Activated CD4-positive, alpha-beta T cell treated with anti-CD3 and anti-CD28 coated beads, Interleukin-2, amount 10 ng/mL, durations not matched to agents 24 days and 14 days (primary cell): ENCODE results near the gene GRAPL. TPM values are rescaled to one million over a fixed set of nuclear protein-coding genes. Genes with fewer than 3 reads are reported as not detected.
A peak's percentile ranks its signal among the peaks of the same experiment; 100 is the strongest.
"Not testable (repeated sequence)": the region's sequence is repeated elsewhere in the genome, so short reads cannot be mapped to it uniquely, and the experiment has no call there.

Experiments
- DNase-seq: peaks from one replicate; pipeline ENCODE4 v3.0.0; 2022
- H3K27ac Mint-ChIP-seq: one replicate; pipeline ENCODE4 v1.8.0; 2022; ENCODE audit warnings: mild to moderate bottlenecking, mixed read lengths
- H3K27me3 Mint-ChIP-seq: one replicate; pipeline ENCODE4 v1.8.0; 2022; ENCODE audit warnings: mixed read lengths
- H3K36me3 Mint-ChIP-seq: one replicate; pipeline ENCODE4 v1.8.0; 2022; ENCODE audit warnings: low read depth, mild to moderate bottlenecking, mixed read lengths
- H3K4me1 Mint-ChIP-seq: one replicate; pipeline ENCODE4 v1.8.0; 2021; ENCODE audit warnings: mixed read lengths
- H3K4me3 Mint-ChIP-seq: one replicate; pipeline ENCODE4 v1.8.0; 2022; ENCODE audit warnings: mild to moderate bottlenecking, moderate library complexity, mixed read lengths
- H3K9me3 Mint-ChIP-seq: one replicate; pipeline ENCODE4 v1.8.0; 2021; ENCODE audit warnings: mixed read lengths
- intact Hi-C: fragments of 100-400 bp; cut with micrococcal nuclease; formaldehyde crosslinking; loops from one replicate; pipeline ENCODE4 v1.15.1; 2023
- total RNA-seq: library from RNA; stranded (reverse); gene quantifications from 2 replicates; pipeline ENCODE4 v1.2.3, GENCODE V29; 2022

Gene GRAPL
- total RNA-seq, 1 donor from 2014 or later = 6.4 TPM

DNA sequence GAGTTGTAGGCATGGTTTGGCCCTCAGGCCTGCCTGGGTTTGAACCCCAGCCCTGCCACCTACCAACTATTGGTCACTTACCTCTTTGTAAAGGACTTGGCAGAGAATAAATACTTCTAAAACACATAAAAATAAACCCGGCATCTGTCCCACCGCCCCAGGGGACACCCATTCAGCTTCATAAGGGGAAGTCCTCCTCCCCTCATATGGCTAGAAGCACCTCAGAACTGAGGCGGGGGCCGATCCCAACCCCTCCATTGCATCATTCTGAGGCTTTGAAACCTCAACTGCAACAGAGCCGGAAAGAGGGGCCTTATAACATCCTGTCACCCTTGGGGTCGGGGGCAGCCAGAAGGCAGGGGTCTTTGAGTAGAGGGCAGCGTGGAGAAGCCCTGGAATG is 2.1 kb upstream of the GRAPL start:
- H3K27me3 Mint-ChIP-seq, H3K4me3 Mint-ChIP-seq, H3K36me3 Mint-ChIP-seq, H3K27ac Mint-ChIP-seq, H3K4me1 Mint-ChIP-seq, intact Hi-C loops, DNase-seq, H3K9me3 Mint-ChIP-seq: not testable (repeated sequence)

DNA sequence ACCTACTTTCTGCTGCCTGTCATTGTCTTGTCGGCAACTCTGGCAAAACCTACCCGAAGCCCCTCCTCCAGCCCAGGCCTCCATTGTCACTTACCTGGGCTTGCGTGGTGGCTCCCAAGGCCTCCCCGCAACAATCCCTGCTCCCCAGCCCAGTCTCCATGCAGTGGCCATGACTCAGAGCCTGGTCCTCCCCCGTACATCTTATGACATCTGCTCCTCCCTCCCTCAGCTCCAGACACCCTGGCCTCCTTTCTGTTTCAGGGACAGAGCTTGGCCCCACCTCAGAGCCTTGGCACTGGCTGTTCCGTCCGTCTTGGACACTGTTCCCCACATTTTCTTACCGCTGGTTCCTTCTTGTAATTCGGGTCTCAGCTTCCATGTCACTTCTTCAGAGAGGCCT is 2.1 kb downstream of the GRAPL start:
- H3K36me3 Mint-ChIP-seq, intact Hi-C loops, H3K4me1 Mint-ChIP-seq, H3K4me3 Mint-ChIP-seq, H3K9me3 Mint-ChIP-seq, H3K27ac Mint-ChIP-seq, DNase-seq, H3K27me3 Mint-ChIP-seq: not testable (repeated sequence)

DNA sequence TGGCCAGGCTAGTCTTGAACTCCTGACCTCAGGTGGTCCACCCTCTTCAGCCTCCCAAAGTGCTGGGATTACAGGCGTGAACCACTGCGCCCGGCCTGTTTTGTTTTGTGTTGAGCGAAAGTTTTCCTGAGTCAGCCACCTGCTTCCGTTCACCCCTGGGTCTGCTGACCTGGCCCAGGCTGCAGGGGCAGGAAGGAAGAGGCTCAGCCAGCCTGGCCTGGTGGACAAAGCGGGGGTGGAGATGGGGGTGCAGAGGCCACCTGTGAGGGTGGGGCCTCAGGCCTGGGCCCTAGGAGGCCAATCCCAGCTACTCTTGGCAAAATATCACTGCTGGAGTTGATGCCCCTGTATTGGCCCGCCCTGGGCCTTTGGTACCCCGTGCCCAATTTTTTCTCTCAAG is 3.7 kb downstream of the GRAPL start:
- H3K4me3 Mint-ChIP-seq = not testable (repeated sequence)

GRCh38 chr17:19131772-19132171 is 4.4 kb downstream of the GRAPL start:
- H3K4me1 Mint-ChIP-seq, DNase-seq, intact Hi-C loops, H3K36me3 Mint-ChIP-seq, H3K9me3 Mint-ChIP-seq, H3K4me3 Mint-ChIP-seq, H3K27ac Mint-ChIP-seq, H3K27me3 Mint-ChIP-seq: not testable (repeated sequence)

More for the DNA sequence above, 3.7 kb downstream of the GRAPL start:
- H3K27ac Mint-ChIP-seq, H3K27me3 Mint-ChIP-seq, DNase-seq, H3K4me1 Mint-ChIP-seq, intact Hi-C loops, H3K9me3 Mint-ChIP-seq, H3K36me3 Mint-ChIP-seq: not testable (repeated sequence)

DNA sequence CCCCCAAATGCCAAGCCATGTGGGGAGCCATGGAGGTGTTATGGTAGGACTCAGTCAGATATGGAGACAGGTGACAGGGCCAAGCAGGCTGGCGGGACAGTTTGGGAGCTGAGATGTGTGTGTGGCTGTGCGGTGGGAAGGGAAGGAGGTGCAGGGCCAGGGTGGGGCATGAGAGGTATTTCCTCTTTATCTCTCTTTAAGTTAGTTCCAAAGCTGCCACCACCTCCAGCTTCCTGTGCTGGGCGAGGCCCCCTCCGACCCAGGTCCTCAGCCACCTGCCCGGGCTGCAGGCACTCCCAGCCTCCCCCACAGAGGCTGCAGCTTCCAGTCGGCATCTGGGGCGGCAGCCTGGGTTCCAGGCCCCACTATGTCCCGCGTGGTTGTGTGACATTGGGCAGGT is 6.4 kb downstream of the GRAPL start:
- H3K4me1 Mint-ChIP-seq, H3K9me3 Mint-ChIP-seq, H3K27me3 Mint-ChIP-seq, intact Hi-C loops, H3K36me3 Mint-ChIP-seq, DNase-seq, H3K4me3 Mint-ChIP-seq, H3K27ac Mint-ChIP-seq: not testable (repeated sequence)

GRCh38 chr17:19135391-19135790 is 8.0 kb downstream of the GRAPL start:
- H3K36me3 Mint-ChIP-seq, intact Hi-C loops, H3K4me1 Mint-ChIP-seq, H3K27ac Mint-ChIP-seq, H3K27me3 Mint-ChIP-seq, DNase-seq, H3K9me3 Mint-ChIP-seq, H3K4me3 Mint-ChIP-seq: not testable (repeated sequence)

- H3K27ac Mint-ChIP-seq, H3K9me3 Mint-ChIP-seq, intact Hi-C loops, H3K27me3 Mint-ChIP-seq, H3K4me3 Mint-ChIP-seq, H3K4me1 Mint-ChIP-seq, DNase-seq, H3K36me3 Mint-ChIP-seq: not testable (repeated sequence)
These were observed 8.7 kb downstream of the GRAPL start for GRCh38 chr17:19136138-19136537.

- H3K27me3 Mint-ChIP-seq, H3K36me3 Mint-ChIP-seq, H3K9me3 Mint-ChIP-seq, DNase-seq, intact Hi-C loops, H3K4me1 Mint-ChIP-seq, H3K4me3 Mint-ChIP-seq, H3K27ac Mint-ChIP-seq: not testable (repeated sequence)
These were observed 9.2 kb downstream of the GRAPL start for GRCh38 chr17:19136605-19137004.

DNA sequence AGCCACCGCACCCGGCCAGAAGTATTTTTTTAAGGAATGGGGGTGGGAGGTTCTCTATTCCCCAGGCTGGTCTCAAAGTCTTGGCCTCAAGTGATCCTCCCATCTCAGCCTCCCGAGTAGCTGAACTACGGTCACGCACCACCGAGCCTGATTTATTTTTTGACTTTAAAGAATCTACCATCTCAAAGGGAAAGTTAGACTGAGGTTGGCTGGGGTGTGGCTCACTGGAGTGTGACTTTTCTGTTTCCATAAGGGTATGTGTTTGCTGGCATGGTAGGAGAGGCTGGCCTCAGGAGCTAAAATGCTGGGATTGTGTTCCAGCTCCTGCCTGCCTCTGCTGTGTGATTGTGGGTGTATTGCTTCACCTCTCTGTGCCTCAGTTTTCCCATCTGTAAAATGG is 10.6 kb downstream of the GRAPL start:
- intact Hi-C loops, H3K27ac Mint-ChIP-seq, H3K9me3 Mint-ChIP-seq, H3K4me3 Mint-ChIP-seq, H3K36me3 Mint-ChIP-seq, H3K4me1 Mint-ChIP-seq, DNase-seq, H3K27me3 Mint-ChIP-seq: not testable (repeated sequence)

DNA sequence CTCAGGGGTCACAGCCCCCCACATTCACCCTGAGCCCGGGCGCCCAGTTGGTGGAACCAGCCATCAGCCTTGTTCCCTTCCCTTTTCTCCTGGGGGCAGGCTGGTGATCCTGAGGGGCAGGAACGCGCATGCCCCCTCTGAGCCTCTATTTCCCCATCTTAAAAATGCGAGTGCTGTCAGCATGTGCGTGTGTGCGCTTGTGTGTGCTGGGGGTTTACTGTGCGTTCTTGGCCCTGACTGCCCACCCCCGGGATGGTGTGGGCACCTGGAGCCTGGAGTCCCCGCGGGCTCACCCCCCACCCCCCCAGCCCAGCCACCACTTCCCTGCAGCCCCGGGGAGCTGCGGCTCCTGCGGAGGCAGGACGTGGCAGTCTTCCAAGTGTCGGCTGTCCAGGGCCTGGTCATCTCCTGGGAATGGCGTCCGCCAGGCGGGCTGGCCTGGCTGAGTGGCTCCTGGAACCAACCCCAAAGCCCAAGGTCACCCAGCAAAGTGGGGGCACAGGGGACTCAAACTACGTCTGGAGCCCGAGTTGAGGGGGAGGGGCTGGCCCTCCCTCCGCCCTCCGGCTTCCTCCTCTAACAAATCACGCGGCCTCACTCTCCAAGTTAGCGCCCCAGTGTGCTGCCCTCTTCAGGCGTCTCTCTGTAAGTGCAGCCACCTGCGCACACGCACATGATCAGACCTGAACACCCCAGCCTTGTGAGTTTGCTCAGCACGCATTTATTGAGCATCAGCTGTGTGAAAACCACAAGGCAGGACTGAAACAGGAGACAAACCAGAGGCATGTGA is 14.2 kb downstream of the GRAPL start:
- H3K9me3 Mint-ChIP-seq, H3K27ac Mint-ChIP-seq, H3K27me3 Mint-ChIP-seq, DNase-seq, H3K4me3 Mint-ChIP-seq, H3K36me3 Mint-ChIP-seq, H3K4me1 Mint-ChIP-seq, intact Hi-C loops: not testable (repeated sequence)

- H3K4me3 Mint-ChIP-seq, intact Hi-C loops, H3K9me3 Mint-ChIP-seq, H3K4me1 Mint-ChIP-seq, H3K27ac Mint-ChIP-seq, H3K27me3 Mint-ChIP-seq, H3K36me3 Mint-ChIP-seq: not testable (repeated sequence)
- peak; percentile 61 for DNase-seq
These were observed 15.0 kb downstream of the GRAPL start for GRCh38 chr17:19142419-19142818.

GRCh38 chr17:19143097-19143777 is 15.8 kb downstream of the GRAPL start:
- intact Hi-C loops, DNase-seq, H3K4me3 Mint-ChIP-seq, H3K36me3 Mint-ChIP-seq, H3K27ac Mint-ChIP-seq, H3K9me3 Mint-ChIP-seq, H3K27me3 Mint-ChIP-seq, H3K4me1 Mint-ChIP-seq: not testable (repeated sequence)

DNA sequence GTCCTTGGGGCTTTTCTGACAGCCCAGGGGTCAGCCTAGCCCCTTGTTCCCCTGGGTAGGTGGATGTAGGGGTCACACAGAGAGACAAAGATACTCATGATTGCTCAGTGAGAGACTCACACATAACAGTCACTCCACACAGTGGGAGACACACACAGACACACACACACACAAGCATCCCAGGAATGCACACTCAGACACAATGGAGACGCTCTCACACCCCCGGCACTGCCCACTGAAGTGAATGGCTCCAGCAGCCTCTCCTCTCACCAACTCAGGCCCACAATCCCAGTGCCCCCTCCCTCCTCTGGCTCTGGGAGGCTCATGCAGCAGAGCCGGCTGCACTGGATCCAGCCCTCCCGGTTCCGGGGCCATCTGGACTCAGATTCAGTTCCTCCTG is 17.0 kb downstream of the GRAPL start:
- H3K27me3 Mint-ChIP-seq, DNase-seq, H3K36me3 Mint-ChIP-seq, H3K4me3 Mint-ChIP-seq, H3K27ac Mint-ChIP-seq, intact Hi-C loops, H3K9me3 Mint-ChIP-seq, H3K4me1 Mint-ChIP-seq: not testable (repeated sequence)

- H3K27ac Mint-ChIP-seq, H3K27me3 Mint-ChIP-seq, H3K9me3 Mint-ChIP-seq, DNase-seq, H3K4me1 Mint-ChIP-seq, H3K4me3 Mint-ChIP-seq, intact Hi-C loops, H3K36me3 Mint-ChIP-seq: not testable (repeated sequence)
These were observed 18.1 kb downstream of the GRAPL start for GRCh38 chr17:19145471-19145870.
